Activated CD4-positive, alpha-beta T cell treated with anti-CD3 and anti-CD28 coated beads for 1 hour (primary cell): ENCODE data around the gene ALG12.
"Not testable (repeated sequence)": the region's sequence is repeated elsewhere in the genome, so short reads cannot be mapped to it uniquely, and the experiment has no call there.

Experiments
- DNase-seq: peaks from one replicate; pipeline ENCODE4 v3.0.0-alpha.2; 2020

The ALG12 gene

DNA sequence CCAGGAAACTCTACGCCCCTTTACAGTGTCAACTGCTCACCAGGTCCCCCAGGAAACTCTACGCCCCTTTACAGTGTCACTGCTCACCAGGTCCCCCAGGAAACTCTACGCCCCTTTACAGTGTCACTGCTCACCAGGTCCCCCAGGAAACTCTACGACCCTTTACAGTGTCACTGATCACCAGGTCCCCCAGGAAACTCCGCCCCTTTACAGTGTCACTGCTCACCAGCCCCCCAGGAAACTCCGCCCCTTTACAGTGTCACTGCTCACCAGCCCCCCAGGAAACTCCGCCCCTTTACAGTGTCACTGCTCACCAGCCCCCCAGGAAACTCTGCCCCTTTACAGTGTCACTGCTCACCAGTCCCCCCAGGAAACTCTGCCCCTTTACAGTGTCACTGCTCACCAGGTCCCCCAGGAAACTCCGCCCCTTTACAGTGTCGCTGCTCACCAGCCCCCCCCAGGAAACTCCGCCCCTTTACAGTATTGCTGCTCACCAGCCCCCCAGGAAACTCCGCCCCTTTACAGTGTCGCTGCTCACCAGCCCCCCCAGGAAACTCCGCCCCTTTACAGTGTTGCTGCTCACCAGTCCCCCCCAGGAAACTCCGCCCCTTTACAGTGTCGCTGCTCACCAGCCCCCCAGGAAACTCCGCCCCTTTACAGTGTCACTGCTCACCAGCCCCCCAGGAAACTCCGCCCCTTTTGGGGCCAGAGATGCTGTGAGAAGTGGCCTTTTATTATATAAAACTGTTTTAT lies 27.0 kb upstream of the ALG12 start:
- not testable (repeated sequence) for DNase-seq

DNA sequence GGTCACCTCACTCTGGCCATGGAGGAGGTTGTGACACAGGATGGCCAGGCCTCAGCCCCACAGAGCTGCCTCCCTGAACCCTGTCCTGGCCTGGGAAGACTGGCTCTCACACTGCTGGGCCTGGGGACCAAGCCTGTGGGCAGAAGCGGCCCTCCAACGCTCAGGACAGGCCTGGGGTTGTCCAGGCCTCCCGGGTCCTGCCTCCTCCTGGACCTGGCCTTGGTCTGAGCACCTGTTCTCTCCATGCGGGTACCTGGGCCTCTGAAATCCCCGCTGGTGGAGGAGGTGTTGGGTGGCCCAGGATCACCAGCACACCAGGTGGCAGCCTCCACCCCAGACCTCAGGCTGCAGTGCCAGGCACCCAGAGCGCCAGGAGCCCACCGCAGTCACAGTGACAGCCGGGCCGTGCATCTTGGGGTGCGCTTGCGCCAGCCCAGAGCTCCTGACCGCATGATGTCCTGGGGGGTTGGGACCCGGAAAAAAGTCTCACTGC lies 26.2 kb upstream of the ALG12 start:
- no peak for DNase-seq

DNA sequence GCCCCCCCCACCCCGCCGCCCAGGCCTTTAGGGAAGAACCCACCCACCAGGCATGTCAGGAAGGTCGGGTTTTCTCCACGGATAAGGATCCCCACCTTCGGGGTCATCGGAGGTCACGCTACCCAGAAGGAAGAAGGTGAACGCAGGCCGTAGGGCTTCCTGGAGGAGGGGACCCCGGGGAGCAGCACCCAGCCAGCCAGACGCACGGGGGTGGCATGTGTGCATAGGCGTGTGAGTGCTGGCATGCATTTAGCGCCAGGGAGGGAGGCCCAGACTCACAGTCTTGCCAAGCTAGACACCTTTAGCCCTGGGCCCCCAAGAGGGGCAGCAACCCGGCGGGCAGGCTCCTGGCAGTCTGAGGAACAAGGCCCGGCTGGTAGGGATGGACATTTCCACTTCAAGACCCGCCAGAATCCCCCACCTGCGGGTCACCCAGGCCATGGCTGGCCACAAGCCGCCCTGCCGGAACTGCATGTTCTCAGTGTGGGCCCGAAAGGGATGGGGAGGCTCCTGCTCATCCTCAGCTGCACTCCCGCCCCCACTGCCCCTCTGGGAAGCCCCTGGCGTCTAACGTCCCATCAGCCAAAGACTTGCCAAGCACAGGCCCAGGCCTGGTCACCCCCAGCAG lies 25.6 kb upstream of the ALG12 start:
- DNase-seq: no peak

DNA sequence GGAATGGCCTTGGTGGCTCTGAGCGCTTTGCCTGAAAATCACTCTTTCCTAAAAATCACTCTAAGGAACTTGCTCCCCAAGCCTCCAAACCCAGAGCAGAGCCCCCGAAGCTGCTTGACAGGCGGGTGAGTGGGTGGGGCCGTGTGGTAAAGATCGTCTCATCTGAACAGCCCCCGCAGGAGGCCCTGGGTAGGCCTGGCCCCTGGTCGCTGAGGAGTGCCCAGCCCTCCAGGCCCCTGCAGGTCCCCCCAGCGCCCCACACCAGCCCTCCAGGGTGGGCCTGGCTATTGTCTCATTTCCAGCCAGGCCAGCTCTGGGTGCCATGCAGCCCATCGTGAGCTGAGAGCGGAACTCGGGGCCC lies 25.1 kb upstream of the ALG12 start:
- no peak for DNase-seq

DNA sequence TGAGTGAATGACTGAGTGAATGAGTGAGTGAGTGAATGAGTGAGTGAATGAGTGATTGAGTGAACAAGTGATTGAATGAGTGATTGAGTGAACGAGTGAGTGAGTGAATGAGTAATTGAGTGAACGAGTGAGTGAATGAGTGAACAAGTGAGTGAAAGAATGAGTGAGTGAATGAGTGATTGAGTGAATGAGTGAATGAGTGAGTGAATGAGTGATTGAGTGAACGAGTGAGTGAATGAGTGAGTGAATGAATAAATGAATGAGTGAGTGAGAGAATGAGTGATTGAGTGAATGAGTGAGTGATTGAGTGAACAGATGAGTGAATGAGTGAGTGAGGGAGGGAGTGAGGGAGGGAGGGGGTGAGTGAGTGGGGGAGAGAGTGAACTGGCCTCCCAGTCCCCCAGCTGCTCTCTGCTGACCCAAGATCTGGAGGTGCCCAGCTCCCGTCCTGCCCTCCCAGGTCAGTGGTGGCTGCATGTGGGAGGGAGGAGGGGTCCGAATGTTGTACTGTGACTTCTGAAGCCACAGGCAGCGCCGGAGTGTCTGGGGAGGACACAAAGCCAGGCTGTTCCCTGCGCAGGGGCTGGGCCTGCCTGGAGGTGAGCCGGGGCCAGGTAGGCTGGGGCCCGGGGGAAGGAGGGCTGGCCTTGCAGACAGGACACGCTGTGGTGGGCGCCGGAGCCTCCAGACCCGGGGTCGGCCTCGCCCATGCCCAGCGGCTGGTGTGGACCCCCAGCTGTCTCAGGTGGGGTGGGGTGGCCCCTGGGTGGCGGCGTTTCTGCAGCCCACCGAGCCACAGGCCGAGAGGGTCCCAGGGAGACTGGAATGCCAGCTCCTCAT lies 24.5 kb upstream of the ALG12 start:
- DNase-seq: no peak

DNA sequence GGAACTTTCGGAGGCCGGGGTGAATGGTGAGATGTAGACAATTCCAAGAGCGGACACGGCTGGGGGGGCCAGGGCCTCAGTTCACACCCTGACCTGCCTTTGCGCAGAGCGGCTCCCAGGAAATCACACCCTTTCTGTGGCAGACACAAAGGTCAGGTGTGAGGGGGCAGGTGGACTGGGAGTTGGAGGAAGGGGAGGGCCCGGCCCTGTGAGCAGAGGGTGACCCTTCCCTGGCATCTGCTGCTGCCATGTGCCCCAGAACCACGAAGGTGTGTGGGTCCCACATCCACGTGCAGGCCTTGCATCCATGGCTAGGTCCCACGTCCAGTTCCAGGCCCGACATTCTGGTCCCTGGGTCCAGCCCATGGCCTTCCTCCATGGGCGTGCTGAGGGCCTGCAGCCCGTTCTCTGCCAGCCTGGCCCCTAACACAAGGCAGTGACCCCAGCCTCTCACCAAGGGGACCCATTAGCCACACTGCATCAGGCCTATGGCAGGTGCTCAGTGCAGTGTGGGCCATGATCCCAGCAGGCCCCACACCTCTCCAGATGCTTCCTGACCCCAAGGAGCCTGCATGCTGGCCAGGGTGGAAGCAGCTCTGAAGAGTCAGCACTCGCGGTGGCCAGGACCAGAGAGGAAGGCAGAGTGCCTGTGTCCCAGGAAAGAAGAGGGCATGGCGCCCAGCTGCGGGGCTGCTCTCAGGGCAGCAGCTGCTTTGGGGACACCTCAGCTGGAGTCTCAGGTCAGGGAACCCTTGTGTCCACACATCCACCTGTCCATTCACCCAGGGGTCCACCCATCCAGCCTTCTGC lies 23.5 kb upstream of the ALG12 start:
- no peak for DNase-seq

DNA sequence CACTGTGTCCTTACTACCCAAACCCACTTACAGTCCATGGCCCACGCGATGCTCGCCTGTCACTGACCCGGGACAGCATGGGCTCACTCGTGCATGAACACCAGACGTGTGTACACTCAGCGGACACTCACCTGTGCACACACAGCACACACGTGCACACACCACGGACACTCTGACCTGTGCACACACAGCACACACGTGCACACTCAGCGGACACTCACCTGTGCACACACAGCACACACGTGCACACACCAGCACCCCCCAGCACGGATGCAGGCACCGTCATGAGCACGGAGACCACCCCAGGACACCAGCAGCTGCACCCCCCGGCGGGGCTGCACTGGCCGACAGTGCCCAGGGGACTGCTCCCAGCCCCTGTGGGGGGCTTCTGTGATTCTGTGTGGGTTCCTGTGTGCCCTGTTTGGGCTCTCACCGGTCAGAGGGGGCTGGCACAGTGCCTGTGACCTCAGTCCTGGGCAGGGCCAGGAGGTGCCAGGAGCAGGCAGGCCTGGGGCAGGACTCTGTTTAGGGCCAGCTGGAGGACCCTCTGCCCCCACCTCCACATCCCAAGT lies 20.4 kb upstream of the ALG12 start:
- no peak for DNase-seq

DNA sequence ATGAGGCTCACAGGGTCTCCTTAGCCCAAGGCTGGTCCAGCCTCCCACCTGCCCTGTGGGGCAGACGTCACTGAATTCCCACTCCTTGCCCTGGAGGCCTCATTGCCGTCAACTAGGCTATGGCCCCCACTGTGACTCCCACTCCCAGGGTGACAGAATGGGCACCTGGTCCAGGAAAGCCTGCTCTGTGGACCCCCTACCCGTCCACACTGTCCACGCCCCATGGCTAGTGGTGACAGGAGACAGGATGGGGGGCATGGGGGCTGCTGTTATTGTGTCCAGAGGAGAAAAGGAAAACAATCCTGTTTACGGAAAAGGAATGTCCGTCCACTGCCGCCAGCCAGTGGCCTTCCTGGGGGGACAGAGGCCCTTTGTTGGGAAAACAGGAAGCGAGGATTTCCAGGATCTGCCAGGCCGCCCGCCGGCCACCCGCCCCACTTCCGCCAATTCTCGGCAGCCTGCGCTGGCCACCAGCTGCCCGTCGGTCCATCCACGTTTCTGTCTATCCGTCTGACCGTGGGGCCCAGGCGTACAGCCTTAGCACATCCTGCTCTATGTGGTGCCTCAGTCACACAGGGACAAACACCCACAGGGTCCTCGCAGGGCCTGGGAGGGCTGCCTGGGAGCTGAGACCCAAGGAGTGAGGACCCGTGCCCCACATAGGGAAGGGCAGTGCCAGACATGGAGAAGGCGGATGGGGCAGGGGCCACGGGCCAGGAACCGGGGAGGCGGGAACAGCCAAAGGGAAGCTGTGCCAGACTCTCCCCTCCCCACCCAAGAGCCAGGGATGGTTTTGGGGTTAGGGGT lies 19.7 kb upstream of the ALG12 start:
- DNase-seq: no peak

DNA sequence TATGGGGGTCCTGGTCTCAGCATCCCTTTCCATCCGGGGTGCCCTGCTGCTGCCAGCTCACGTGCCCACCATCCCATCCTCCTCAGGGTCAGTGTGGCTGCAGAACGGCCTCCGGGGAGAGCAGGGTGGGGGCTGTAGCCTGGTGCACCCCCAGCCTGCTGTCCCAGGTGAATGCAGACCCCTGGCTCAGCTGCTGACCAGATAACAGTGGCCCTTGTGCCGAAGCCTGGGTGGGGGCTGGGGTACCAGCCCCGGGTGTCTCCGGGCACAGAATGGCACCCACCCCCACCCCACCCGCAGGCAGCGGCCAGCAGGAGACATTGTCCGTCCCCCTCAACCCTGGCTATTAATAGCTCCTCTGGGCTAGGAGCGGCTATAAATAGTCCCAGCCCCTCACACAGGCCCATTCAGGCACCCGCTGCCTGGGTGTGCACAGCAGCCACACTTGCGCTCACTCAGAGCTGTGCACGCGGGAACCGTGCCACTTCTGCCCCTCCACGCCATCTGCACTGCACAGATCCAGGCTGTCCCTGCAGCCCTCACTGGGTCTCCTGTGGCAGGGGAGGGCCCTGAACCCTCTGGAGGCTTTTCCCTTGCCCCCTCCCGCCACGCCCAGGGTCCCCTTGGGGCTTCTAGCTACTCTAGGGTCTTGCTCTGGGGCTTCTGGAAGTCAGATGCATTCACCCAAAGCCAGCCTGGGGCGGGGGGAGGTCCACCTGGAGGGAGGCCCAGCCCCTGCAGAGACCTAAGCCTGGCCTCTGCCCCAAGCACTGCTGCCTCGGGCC lies 18.9 kb upstream of the ALG12 start:
- DNase-seq: no peak

DNA sequence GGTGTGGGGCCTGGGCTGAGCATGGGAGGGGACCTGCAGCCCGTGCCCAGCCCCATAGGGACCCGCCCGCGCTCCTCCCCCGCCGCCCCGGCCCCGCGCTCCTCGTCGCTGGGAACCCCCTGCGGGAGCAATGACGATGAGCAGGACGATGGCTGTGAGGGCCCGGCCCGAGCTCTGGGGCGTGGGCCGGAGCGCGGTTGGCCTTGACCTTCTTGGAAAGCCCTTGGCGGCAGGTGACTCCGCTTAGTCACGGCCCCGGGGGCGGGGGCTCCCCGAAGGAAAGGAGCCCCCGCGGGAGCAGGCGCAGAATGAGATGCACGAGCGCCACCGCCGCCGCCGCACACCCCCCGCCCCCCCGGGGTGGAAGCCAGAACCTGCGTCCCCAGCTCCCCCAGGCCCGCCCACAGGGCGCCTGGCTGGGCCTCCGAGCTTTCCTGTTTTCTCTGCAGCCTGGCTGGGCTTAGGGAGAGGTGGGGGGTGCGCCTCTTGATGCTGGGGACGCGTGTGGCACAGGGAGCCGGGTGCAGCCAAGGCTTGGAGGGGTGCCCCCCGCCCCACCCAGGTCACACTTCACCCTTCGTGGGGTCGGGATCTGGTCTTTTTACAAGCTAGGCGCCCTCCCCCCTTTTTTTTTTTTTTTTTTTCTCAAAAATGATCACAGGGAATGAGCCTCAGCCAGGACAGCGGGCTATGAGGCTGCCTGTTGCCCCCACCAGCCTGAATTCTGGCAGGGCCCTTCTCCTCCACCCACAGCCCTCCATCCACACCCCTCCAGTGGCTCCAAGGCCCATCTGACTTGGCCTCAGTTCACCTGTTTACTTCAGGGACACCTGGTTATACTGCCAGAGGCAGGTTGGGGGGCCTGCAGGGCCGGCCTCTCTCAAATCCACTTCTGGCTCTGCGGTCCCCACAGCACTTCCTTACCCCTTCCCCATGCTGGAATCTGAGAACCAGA lies 18.1 kb upstream of the ALG12 start:
- DNase-seq: peak; percentile 89

DNA sequence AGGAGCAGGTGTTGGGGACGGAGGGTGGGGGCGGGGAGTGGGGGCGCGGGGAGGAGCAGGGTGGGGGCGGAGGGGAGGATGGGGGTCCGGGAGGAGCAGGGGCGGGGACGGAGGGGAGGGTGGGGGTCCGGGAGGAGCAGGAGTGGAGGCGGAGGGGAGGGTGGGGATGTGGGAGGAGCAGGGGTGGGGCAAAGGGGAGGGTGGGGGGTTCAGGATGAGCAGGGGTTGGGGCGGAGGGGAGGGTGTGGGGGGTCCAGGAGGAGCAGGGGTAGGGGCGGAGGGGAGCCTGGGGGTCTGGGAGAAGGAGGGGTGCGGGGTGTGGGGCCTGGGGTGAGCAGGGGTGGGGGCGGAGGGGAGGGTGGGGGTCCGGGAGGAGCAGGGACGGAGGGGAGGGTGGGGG lies 17.3 kb upstream of the ALG12 start:
- DNase-seq: no peak

DNA sequence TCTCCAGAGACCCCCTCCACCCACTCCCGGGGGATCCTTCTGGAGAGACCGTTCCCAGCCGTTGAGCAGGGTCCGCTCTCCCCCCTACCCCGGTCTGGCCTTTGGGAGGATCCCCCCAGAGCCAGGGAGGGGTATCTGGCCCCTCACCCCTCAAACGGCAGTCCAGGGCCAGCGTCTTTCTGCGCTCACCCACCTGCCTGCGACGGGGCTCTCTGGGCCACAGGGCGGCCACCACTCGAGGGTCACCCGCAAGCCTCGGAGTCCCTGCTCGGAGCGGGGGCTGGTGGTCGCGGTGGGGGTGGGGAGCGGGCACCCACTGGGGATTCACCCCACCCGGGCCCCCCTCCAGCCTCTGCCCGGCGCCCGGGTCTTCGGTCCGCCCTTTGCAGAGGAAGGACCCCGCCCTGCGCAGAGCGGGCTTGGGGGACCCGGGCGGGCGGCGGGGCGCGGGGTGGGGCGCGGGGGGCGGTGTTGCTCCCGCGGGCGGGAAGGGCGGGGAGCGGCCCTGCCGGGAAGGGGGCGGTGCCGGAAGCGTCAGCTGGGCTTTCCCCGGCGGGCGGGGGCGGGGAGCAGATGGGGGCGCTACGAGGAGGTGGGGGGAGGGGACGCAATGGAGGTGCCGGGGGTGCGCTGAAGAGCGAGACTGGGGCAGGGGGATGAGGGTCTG lies 16.8 kb upstream of the ALG12 start:
- DNase-seq: peak; percentile 85

DNA sequence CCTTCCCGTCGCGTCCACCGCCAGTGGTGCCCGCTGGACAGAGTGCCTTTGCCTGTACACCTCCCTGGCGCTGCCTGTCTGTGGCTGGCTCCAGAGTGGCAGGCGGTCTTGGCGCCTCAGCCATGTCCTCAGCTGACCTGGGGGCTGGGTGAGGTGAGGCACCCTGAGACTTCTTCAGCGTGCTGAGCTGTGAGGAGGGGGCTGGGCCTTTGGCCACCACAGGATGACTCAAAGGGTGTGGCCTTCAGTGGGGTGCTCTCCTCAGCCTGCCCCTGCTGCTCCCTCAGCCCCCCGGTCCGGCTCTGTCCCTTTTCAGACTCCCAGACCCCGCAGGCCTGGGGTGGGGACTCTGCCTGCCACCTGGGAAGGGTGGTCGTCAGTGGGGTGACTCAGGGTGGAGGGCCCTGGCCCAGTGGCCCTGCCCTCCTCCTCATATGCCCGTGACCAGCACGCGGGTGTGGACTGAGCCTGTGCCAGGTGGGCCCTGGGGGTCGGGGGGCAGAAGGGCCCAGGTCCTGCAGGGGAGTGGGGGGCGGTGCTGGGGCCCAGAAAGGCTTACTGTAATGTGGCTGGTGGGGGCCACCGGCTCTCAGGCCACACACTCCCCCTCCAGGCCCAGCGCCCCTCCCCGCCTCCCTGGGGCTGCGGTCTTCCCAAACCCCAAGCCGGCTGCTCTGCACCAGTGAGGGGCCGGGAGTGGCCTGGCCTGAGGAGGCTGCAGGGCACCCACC lies 16.1 kb upstream of the ALG12 start:
- no peak for DNase-seq

DNA sequence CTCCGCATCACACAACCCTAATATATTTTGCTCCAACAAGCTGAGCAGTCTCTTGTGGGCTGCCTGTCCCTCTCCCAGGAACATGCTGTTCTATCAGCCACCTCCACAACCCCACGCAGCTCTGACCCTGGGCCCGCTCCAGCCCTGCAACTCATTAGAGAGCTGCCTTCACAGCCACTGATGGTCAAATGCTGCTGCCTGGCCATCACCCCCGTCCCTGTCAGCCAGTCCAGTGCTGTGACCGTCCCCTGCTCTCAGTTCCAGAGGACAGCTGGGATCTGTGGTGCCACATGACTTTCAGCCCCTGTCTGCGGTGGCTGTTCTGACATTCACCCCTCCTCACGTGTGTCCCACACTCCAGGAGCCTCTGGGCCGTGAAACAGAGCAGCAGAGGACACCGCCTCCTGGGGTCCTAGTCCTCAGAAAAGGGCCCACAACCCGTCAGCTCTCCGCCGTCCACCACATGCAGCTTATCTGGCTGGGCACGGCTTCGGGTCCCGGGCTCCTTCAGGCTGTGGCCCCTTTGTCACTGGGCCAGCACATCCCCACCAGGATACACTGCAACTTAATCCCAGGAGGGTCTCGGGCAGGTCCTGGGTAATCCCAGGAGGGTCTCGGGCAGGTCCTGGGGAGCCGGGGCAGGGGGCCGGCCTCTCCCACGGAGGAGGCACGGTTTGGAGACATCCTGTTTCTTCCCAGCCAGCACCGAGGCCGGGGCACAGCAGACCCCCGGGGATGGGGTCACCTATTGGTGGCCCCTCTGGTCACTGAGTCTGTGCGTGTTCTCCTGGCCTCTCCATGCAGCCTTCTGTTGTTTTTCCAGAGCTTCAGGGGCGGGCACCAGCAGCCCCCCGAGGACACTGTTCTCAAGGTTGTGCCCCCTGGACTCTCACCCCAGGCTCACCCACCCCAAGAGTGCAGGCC lies 15.3 kb upstream of the ALG12 start:
- no peak for DNase-seq

DNA sequence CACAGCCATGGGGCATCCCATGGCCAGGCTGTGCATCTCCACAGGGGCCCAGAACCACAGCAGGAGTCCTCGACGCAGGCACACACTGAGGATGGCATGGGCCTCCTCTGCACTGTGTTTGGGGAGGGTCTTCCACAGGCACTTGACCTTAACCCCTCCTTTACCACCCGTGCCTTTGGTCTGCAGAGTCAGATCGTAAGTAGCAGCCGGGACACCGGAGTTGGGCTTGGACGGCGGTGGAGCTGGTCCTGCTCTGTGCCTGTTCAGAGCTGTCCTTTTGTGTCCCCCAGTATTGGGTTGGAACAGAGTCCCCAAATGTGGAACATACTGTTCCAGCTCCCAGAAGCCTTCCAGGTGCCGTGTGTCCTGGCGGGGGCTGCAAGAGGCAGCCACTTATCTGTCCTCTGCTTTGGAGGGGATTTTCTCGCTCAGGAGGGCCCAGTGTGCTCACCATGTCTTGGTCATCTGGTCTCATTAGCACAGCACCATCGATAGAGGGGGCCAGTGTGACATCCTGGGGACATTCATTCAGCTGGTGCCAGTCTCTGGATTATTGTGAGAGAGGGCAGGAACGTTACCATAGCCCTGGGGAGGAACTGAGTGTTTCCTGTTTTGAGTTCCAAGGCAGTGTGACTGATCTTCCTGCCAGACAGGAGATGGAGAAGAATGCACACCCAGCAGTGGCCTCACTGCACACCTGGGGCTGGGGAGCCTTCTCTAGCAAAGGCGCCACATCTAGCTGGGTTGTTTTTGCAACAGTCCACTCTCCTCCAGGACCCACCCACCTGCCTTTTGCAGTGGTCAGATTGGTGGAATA lies 12.6 kb upstream of the ALG12 start:
- DNase-seq: no peak

DNA sequence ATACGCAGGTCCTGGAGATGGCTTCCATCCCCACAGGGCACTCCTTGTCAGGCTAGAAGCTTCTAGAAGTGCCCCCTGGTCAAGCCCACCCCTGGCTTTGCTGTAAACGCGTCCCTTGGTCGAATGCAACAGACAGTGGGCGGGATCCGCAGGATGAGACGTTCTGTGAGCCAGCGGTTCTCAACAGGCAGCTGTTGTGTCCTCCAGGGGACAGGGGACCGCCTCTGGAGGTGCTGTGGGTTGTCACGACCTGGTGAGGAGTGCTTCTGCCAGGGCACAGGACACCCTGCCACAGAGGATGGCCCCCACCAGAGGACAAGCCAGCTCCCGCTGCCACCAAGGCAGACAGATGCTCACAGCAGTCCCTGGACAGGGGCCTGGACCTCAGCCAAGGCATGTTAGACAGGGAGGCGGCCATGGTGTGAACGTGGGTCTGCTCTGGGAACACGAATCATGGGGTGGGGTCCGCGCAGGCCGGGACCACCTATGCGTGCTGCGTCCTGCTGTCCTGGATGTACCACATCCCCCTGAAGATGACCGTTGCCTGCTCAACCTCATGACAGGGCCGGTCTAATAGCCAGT lies 11.8 kb upstream of the ALG12 start:
- DNase-seq: no peak
